ENCODE measurements around the gene PKD2L1.
"Not testable (repeated sequence)": the region's sequence is repeated elsewhere in the genome, so short reads cannot be mapped to it uniquely, and the experiment has no call there.

Gene PKD2L1

DNA sequence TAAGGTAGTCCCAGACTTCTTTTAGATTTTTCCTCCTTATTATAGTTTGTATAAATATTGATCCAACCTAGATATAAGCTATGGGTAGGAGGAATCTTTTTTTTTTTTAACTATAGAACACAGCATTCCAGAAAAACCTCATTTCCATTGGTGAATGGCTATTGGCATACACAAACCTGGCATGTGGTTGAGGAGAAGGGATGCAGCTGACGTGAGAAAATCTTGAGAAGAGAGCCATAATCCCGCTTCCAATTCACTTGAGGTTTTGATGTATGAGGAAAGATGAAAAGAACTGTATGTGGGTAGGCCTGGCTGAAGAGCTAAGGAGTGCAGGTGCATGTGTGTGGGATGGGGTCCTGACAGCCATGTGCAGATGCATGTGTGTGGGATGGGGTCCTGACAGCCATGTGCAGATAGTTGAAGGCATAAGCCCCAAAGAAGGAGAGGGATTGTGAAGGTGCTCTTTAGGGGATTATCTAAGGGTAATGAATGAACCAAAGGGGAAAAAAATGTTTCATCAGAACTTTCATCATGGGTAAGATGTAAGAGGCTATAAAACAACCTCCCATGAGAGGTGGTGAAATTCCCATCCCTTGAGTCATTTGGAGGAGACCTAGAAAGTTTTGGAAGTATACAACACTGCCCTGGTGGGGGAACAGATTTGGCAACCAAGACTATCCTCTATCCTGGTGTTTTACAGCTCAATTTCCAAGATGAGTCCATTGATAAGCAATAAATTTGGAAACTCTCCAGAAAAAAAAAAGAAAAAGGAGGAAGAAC lies 3.8 kb upstream of the PKD2L1 start:
- DNase-seq, result no peak

DNA sequence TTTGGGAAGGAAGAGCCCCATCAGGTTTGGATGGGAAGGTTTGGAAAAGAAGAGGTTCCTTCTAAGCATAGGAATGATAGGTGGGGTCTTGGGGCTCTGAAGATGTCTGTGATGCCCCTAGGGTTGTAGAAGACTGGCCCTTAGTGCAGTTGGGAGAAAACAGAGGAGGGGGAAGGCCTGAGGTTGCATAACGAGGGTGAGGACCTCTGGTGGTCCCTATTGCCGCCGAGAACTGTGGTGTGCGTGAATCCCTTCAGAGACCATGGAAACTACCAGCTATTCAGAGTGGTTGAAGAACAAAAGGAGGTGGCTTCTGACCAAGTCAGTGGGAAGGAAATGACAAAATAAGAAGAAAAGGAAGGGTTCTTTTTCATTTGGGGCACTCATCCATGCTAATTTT lies 3.1 kb upstream of the PKD2L1 start:
- DNase-seq, result no peak

DNA sequence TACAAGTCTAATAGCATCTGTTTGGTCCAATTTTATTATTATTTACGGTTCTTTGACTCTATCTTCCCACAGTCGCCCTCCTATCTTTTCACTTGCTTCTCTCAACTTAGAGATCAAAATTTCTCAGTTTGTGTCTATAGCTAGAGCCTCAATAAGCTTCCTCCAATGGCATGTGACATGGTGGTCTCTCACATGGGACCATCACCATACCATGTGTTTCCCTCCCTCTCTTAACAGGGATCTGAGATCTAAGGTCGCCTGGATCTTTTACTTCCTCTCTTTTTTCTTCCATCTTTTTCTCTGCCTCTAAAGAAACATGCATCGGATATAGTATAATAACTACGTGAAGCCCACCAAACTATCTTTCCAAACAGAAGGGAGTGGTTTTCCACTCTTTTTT lies 1.8 kb downstream of the PKD2L1 start:
- DNase-seq, result no peak

DNA sequence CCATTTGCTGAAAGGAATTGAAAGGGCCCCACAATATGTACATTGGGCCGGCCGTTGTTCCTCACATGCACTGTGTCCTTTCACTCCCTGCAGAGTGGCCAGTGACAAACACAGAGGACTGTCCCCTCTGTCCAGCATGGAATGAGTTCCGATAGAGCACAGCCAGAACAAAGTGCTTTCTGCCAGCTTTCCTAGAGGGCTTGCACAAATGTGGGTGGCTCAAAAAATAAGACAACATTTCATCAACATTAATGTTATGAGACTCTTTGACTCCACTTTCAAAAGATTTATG lies 2.4 kb downstream of the PKD2L1 start:
- DNase-seq, result no peak

DNA sequence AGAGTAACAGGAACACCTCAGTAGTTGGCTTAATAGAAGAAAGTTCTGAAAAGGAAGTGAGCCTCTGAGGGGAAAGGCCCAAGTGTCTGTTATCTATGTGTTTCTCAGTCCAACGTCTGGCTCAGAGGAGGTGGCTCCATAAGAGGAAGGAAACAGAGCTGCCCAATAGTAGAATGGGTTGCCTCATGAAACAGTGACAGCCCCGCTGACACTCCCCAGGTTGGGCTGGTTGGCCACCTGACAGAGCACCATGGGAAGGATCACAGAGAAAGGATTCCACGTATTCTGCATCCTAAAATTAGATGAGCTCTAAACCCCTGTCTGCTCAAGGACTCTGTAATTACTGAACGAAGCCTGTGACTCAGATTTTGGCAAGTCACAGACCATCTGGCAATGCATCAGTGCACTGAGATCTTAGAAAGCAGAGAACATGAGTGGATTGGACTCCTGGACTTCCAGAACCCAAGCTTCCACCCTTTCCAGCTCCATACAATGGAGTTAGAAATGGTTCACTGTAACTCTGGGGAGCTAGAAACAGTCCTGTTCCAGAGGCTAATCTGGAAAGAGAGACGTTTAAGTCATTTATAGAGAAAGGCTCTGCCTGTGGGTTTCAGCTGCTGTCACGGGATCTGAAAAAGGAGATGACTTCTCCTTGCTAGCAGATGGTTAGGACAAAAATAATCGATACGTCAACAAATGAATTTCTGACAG lies 2.9 kb downstream of the PKD2L1 start:
- DNase-seq, result no peak

DNA sequence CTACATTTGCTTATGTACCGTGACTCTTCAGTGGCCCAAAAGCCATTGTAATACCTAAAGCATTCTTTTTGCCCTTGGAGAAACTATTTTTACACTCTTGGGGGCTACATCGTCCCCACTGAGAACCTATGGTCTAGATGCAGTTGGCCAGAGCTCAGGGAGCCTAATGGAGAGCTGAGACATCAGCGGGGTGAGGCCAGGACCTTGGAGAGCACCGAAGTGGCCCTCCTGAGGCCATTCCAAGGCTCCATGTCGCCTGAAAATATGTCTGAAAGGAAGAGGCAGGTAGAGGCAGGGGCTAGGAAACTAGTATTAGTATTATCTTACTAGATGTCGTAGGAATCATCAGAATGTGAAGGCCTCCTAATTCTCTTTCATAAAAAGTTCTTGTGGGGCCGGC lies 4.9 kb downstream of the PKD2L1 start:
- no peak for DNase-seq

DNA sequence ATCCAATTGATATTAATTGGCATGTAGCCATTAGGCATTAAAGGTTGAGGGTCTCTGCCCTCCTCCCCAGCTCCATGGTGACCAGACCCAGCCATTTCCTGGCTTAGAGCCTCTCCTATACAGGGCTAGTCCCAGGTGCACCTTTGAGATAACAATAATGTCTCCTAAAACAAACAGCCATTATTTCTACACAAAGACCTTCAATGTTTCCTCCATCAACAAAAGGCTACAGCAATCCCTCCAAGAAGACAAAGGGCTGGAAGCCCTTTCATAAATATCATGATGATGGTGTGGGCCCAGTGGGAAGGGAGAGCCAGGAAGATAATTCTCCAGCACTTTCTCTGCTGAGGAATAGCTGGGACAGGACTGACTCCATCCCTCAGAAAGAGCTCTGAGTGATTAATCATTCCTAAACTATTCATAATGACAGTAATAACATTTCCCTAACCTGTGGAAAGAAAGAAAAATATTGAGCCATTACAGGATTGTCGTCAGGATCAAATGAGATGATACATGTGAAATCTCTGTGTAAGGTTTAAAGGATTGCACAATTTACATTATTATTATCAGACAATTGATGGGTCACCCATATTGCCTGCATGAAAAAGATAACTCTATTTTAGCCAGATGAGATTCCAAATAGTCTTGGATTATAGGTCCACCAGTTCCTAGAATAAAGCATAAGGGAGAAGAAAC lies 10.2 kb downstream of the PKD2L1 start:
- no peak for DNase-seq

DNA sequence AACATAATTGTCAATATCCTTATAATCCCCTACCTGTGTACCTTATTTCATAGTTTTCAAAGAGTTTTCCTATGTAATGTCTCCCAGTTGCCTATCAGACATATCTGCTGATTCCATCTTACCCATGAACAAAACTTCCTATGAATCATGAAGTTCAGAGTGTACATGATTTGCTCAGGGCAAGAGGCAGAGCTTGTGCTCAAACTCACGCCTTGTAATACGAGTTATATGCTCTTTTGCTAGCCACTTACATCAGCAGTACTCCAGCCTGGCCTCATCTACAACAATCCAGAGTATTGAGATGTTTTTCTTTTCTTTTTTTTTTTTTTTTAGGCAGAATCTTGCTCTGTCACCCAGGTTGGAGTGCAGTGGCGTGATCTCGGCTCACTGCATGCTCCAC lies 11.8 kb downstream of the PKD2L1 start:
- no peak for DNase-seq

DNA sequence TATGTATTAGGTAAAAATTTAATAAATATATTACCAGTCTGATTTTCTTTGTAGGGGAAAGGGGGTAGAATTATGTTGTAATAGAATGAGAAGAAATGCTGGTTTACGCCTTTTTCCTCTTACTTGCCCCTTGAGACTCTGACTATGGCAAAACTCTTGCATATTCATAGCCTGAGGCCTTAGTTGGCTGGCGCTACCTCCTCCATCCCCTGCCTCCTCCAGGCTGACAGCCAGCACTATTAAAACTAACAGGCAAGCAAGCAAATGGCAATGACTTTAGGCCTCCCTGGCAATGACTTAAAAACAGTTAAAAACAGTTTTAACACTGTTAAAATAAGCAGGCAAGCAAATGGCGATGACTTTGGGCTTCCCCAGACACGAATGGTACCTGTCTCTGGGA lies 14.4 kb downstream of the PKD2L1 start:
- DNase-seq, result no peak

DNA sequence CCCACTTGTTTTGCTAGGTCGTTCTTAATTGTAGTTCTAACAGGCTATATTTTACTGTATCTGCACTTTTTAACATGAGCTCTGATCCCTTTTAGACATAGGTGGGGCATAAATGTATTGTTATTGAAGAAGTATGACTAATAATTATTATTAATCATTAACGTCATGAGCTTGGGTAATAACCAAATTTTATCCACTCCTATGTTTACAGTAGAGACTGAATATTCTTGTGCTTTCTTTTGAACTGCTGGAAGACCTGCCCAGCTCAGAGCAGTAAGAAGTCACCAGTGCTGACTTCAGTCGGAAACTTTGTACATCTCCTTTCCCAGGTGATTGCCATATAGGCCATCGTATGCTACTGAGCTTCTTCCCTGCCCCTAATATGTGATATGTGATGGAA lies 18.7 kb downstream of the PKD2L1 start:
- DNase-seq, result no peak

DNA sequence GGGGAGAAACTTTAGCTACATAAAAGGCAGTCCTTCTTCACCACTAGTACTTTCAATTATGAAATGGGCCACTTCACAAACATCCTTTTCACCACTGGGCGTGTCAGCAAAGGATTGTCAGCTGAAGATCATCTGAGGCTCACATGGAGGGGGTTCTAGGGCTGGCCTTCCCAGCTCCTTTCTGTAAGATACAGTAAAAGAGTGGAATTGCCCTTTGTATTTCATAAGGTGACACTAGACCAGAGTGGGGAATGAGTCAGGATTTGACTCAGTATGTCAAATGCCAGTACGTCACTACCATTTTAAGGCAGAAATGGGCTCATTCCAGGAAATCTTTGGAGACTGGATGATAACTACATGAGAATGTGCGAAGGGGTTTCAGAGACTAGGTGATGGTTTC lies 22.3 kb downstream of the PKD2L1 start:
- DNase-seq, result peak; percentile 3

DNA sequence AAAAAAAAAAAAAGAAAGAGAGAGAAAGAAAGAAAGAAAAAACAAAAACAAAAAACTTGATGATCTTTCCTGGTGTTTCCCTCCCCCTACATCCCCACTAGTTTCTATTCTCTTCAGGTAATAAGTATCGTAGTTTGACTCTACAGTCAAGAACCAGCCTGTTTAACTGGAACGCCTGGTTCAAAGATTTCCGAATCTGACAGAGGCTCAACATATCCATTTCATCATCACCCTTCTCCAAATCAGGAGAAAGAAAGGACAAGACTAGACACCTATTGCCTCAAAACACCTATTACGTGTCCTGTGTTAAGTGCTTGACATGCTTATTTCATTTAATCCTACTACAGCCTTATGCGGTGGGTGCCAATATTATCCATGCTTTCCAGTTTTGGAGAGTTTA lies 23.2 kb downstream of the PKD2L1 start:
- no peak for DNase-seq

DNA sequence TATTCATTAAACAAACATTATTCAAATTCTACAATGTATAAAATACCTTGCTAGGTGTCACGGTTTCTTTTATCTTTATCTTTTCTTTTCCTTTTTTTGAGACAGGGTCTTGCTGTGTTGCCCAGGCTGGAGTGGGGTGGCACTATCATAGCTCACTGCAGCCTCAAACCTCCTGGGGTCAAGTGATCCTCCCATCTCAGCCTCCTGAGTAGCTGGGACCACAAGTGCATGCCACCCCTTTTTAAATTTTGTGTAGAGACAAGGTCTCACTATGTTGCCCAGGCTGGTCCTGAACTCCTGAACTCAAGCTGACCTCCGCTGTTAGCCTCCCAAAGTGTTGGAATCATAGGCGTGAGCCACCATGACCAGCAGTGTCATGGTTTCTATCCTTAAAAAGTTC lies 25.6 kb downstream of the PKD2L1 start:
- no peak for DNase-seq

DNA sequence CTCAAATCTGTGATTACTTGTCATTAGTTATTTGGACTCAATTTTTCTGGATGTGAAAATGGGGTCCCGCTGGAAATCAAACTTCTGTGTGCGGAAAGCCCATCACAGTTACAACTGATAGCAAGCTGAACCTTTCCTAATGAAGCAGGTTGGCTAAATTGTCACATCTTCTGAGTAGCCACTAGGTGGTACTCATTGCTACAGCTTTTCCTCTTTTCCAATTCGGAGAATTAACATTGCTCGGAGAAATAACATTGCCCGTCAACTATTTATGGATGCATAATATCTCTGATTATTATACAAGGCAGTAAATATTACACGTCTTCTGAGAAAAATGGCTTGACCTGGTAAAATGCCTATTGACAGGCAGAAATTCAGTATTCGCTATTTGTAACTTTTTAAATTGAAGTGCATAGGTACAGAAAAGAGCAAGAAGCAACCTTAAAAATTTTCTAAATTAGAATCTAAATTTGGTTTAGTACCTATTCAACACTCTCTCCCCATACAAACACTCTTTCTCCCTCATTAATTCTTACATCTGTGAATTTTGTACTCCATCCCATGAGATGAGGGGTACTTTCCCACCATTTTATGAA lies 26.2 kb downstream of the PKD2L1 start:
- peak; percentile 15 for DNase-seq

DNA sequence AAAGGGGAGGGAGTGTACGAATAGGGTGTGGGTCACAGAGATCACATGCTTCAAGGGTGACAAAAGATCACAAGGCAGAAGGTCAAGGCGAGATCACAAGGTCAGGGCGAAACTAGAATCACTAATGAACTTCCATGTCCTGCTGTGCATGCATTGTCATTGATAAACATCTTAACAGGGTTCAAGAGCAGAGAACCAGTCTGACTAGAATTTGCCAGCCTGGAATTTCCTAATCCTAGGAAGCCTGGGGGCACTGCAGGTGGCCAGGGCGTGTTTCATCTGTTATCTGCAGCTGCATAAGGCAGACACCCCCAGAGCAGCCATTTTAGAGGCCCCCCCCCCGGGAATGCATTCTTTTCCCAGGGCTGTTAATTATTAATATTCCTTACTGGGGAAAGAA lies 28.9 kb downstream of the PKD2L1 start:
- not testable (repeated sequence) for DNase-seq

DNA sequence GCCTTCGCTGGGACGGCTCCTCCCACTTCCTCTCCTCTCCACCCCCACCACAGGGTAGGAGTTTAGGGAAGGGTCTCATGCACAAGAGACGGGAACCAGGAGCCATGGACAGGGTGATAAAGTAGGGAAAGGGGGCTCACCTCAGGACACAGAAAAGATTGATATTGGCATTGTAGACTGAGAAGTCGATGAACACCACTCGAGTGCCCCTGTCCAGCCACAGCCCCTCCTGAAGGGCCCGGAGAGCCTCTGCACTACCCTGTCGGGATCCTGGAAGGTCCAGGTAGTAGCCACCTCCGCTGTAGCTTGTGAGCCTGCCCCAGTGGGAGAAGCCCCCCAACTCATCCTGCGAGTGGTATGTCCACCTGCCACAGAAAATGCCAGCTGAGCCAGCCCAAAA lies 32.8 kb downstream of the PKD2L1 start:
- no peak for DNase-seq

DNA sequence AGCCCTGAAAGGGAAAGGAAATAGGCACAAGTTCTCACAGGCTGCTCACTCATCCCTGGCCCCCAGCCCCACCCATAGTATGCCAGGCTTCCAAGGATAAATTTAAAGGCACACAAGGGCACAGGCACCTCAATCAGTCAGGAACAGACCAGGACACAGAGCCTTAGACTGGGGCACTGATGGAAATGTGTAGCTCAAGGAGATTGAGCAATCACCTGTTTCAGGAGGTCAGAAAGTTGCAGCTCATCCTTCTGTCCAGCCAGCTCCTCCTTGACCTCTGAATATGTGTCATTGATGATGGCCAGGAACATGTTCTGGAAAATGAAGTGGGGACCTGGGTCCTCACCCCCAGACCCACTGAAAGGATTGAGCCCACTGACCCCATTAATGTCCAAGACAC lies 37.0 kb downstream of the PKD2L1 start:
- no peak for DNase-seq

DNA sequence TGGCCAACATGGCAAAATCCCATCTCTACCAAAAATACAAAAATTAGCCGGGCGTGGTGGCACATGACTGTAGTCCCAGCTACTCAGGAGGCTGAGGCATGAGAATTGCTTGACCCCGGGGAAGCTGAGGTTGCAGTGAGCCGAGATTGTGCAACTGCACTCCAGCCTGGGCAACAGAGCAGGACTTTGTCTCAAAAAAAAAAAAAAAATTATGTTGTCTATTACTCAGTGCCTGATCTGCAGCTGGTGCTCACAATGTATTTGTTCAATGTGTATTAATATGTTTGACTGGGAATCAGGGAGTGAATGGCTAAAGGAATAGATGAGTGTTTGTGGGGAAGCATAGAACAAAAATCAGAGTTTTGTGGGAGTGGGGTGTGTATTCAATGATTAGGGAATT lies 37.7 kb downstream of the PKD2L1 start:
- not testable (repeated sequence) for DNase-seq

DNA sequence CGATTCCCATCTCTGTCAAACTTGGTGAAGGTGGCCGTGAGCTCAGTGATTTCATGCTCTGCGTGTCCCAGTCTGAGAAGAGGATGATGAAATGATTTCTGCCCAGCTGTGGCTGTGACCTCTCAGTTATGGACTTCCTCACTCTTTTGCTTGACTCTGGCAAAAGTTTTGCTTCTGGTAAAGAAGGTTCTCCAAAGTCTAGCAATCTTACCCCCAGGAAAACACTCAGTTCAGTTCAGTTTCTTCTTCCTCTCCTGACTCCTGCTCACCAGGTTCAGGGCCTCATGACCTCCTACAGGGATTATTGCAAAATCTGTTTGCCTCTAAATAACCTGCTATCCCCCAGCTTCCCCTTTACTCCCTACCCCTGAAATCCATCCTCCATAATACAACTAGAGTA lies 38.7 kb downstream of the PKD2L1 start:
- DNase-seq, result no peak

DNA sequence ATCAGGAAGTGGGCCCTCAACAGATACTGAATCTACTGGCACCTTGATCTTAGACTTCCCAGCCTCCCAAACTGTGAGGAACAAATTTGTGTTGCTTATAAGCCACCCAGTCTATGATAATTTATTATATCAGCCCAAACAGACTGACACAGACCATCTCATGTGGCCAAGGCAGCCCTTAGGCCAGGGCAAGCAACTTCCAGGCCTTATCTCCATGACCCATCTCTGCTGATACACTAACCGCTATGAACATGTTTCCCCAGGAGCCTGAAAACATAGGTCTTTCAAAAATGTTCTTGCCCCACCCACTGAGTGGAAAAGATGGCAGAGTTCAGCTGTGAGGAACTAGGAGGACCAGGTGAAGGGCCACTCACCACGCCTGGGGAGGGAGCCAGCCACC lies 40.4 kb downstream of the PKD2L1 start:
- no peak for DNase-seq

DNA sequence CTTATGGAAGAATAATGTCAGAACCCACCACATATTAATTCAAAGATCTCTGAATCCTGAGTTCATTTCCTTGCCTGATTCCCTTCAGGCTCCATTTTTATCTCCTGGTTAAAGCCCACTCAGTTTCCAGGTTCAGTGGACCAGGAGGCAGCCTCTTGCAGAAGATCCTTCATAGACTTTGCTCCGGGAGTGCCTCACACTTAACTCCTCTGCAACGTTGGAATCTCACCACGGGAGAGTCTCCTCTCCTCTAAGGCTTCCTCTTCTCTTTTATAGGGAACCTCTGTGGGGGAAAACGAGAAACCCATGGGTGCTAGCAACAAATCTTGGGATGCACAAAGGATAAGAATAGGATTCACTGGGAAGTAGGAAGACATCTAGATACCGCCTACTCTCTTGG lies 41.8 kb downstream of the PKD2L1 start:
- DNase-seq, result no peak

DNA sequence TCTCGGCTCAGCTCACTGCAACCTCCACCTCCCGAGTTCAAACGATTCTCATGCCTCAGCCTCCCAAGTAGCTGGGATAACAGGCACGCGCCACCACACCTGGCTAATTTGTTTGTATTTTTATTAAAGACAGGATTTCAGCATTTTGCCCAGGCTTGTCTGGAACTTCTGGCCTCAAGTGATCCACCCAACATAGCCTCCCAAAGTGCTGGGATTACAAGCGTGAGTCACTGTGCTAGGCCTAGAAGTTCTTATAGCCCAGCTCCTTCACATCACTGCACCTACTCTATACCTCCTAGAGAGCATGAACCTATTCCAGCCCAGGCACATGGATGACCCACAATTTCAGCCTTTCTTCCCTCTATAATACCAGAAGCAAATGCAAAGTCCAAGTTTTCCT lies 42.3 kb downstream of the PKD2L1 start:
- no peak for DNase-seq
